B cell (primary cell): ENCODE measurements around the gene CDKN2C. TPM values are rescaled to one million over a fixed set of nuclear protein-coding genes. Genes with fewer than 3 reads are reported as not detected.
"Not testable (repeated sequence)": the region's sequence is repeated elsewhere in the genome, so short reads cannot be mapped to it uniquely, and the experiment has no call there.

Source experiments
- ATAC-seq: fragments of 200-7000 bp; cut with Tn5 transposase; one replicate; pipeline ENCODE4 v1.10.0; 2021; ENCODE audit warnings: low read depth, mild to moderate bottlenecking, moderate number of reproducible peaks, moderate library complexity
- CTCF ChIA-PET: fragments of 350-600 bp; sonication (Branson Sonifier 250); formaldehyde crosslinking; loops from one replicate; lab custom pipeline; 2021; ENCODE audit warnings: antibody characterized with exemption, inconsistent platforms; lab: Charles Lee
- POLR2A ChIA-PET: fragments of 350-600 bp; sonication (Branson Sonifier 250); formaldehyde crosslinking; loops from one replicate; lab custom pipeline; 2021; ENCODE audit warnings: antibody characterized with exemption; lab: Charles Lee
- DNase-seq: peaks from one replicate; pipeline ENCODE4 v3.0.0; 2013
- H2AFZ ChIP-seq: 2 replicates; pipeline ENCODE4 v1.6.1; 2012; ENCODE audit warnings: mild to moderate bottlenecking, low read depth, low read length; ENCODE audit not compliant: insufficient read depth, poor library complexity, severe bottlenecking
- H3K27ac ChIP-seq, 2 donors: 1 replicate in 1 of 2; 2 replicates in 1 of 2; pipeline ENCODE4 v1.5.1; 2012 to 2013; ENCODE audit warnings: low read length in 2 of 2, mild to moderate bottlenecking in 2 of 2, moderate library complexity in 1 of 2
- H3K27me3 ChIP-seq, 4 experiments: fragments of 200-600 bp in 1 of 4; sonication (generic) in 1 of 4; replicated peaks in 1 of 4; 1 replicate in 2 of 4; 2 replicates in 2 of 4; pipeline versions ENCODE4 v1.6.1 to v1.7.0; 2013 to 2016; ENCODE audit warnings: low read length in 3 of 4, mild to moderate bottlenecking in 2 of 4, mixed read lengths in 1 of 4, moderate library complexity in 1 of 4; ENCODE audit not compliant: insufficient read depth in 4 of 4, control insufficient read depth in 3 of 4; ENCODE audit errors: control extremely low read depth in 1 of 4
- H3K36me3 ChIP-seq, 2 experiments: replicated peaks in 1 of 2; 1 replicate in 1 of 2; 2 replicates in 1 of 2; pipeline versions ENCODE4 v1.6.1 to v1.7.1; 2013; ENCODE audit warnings: low read length in 1 of 2; ENCODE audit not compliant: insufficient read depth in 2 of 2, control insufficient read depth in 1 of 2; ENCODE audit errors: control extremely low read depth in 1 of 2, extremely low read depth in 1 of 2
- H3K4me1 ChIP-seq, 2 donors: fragments of 200-600 bp in 1 of 2; sonication (generic) in 1 of 2; 1 replicate in 1 of 2; 2 replicates in 1 of 2; pipeline versions ENCODE4 v1.5.1 to v1.6.1; 2013 to 2017; ENCODE audit warnings: low read length in 2 of 2; ENCODE audit not compliant: control insufficient read depth in 2 of 2, insufficient read depth in 2 of 2
- H3K4me2 ChIP-seq: replicated peaks from 2 replicates; pipeline ENCODE3; 2012; ENCODE audit warnings: mild to moderate bottlenecking, low read depth, low read length; ENCODE audit not compliant: poor library complexity, severe bottlenecking
- H3K4me3 ChIP-seq, 5 experiments: fragments of 200-600 bp in 1 of 5; sonication (generic) in 1 of 5; 1 replicate in 3 of 5; 2 replicates in 2 of 5; pipeline versions ENCODE4 v1.5.1 to v1.7.0; 2011 to 2016; ENCODE audit warnings: low read length in 4 of 5, mild to moderate bottlenecking in 4 of 5, low read depth in 2 of 5, control low read depth in 1 of 5, moderate library complexity in 1 of 5; ENCODE audit not compliant: insufficient read depth in 1 of 5; ENCODE audit errors: control extremely low read depth in 1 of 5, extremely low read depth in 1 of 5
- H3K79me2 ChIP-seq: fragments of 200-600 bp; sonication (generic); one replicate; pipeline ENCODE4 v1.6.0; 2016; ENCODE audit warnings: low read length; ENCODE audit not compliant: control insufficient read depth, insufficient read depth
- H3K9ac ChIP-seq: fragments of 200-600 bp; sonication (generic); 2 replicates; pipeline ENCODE4 v1.6.1; 2017; ENCODE audit warnings: mild to moderate bottlenecking, low read length, moderate library complexity
- H3K9me3 ChIP-seq, 3 donors: one replicate each; pipeline versions ENCODE4 v1.6.1 to v1.7.1; 2013; ENCODE audit warnings: low read length in 2 of 3; ENCODE audit not compliant: control insufficient read depth in 2 of 3, insufficient read depth in 1 of 3; ENCODE audit errors: control extremely low read depth in 1 of 3
- H4K20me1 ChIP-seq: 2 replicates; pipeline ENCODE4 v1.6.0; 2012; ENCODE audit warnings: mild to moderate bottlenecking, low read length; ENCODE audit not compliant: insufficient read depth, control insufficient read depth, poor library complexity, severe bottlenecking
- H3K27ac Mint-ChIP-seq: one replicate; pipeline ENCODE4 v1.8.0; 2021; ENCODE audit warnings: mixed read lengths
- H3K27me3 Mint-ChIP-seq: one replicate; pipeline ENCODE4 v1.8.0; 2021; ENCODE audit warnings: mixed read lengths
- H3K4me1 Mint-ChIP-seq: one replicate; pipeline ENCODE4 v1.8.0; 2021; ENCODE audit warnings: mixed read lengths
- H3K4me3 Mint-ChIP-seq: one replicate; pipeline ENCODE4 v1.8.0; 2021; ENCODE audit warnings: mixed read lengths
- H3K9me3 Mint-ChIP-seq: one replicate; pipeline ENCODE4 v1.8.0; 2022; ENCODE audit warnings: mixed read lengths; ENCODE audit not compliant: insufficient read depth
- EZH2 ChIP-seq: IDR thresholded peaks from 2 replicates; pipeline ENCODE4 v1.6.1; 2012; ENCODE audit warnings: borderline replicate concordance, low read depth, mild to moderate bottlenecking, moderate library complexity, low read length; ENCODE audit not compliant: insufficient read depth, poor library complexity, severe bottlenecking
- WGBS: methylation state at CpG from one replicate; pipeline ENCODE4 v1.1.5; 2013; ENCODE audit warnings: missing lambda C conversion rate; ENCODE audit not compliant: insufficient coverage; 5-methylcytosine and 5-hydroxymethylcytosine counted together
- intact Hi-C: fragments of 100-400 bp; cut with micrococcal nuclease; formaldehyde crosslinking; loops from one replicate; pipeline ENCODE4 v1.10.0; 2022
- polyA plus RNA-seq: library from polyadenylated mRNA; depleted of rRNA; stranded (reverse); fragments of >200 nt; gene quantifications from 2 replicates; pipeline ENCODE4 v1.2.3, GENCODE V29; 2012
- total RNA-seq, 2 donors: library from RNA; stranded (reverse); fragments of 120-200 nt in 1 of 2; gene quantifications; 1 replicate in 1 of 2; 2 replicates in 1 of 2; pipeline versions ENCODE4 v1.2.3 to v1.2.4, GENCODE V29; 2013 to 2022
- TF ChIP-seq, protein P1 (sequence below): fragments of 200-600 bp; IDR thresholded peaks from one replicate; pipeline ENCODE4 v1.8.0; 2022; ENCODE audit warnings: antibody characterized with exemption, mild to moderate bottlenecking

The CDKN2C gene
- total and polyA plus RNA-seq, 2 donors (not counting 1 experiment from before 2014, with no cell fraction given), result 1.5 to 1.7 TPM

DNA sequence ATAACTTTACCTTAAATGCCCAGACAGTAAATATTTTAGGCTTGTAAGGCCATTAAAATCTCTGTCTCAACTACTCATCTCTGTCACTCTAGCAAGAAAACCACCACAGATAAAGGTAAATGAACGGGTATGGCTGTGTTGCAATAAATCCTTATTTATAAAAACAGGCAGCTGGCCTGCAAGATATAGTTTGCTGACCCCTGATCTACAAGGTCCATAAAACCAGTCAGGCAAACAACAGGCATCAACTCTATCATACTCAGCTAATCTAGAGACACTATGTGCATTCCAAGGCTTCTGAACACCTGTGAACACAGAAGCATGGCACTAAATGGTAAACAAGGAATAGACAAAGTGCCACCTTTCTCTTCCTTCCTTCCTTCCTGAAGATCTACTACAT lies 19.6 kb upstream of the CDKN2C start:
- H3K27ac ChIP-seq, result no peak overlapping the region
- no peak for ATAC-seq
- Mint-ChIP-seq H3K27me3 (no peaks in the 10 kb centered on the region), H3K9me3 (no peaks in the 10 kb centered on the region), H3K4me3 (no peak overlapping the region), H3K4me1 (peaks cover 40% of the 10 kb centered on the region), H3K27ac (no peak overlapping the region)
- H3K4me2 ChIP-seq, result no peak overlapping the region
- H3K27me3 ChIP-seq, result no peaks in the 10 kb centered on the region
- no peak overlapping the region for H3K4me3 ChIP-seq
- peaks cover 84% of the 10 kb centered on the region for H3K79me2 ChIP-seq
- H2AFZ ChIP-seq, result no peak overlapping the region
- peaks cover 54% of the 10 kb centered on the region for H4K20me1 ChIP-seq
- no peaks in the 10 kb centered on the region for H3K9me3 ChIP-seq
- no CpG with 5 or more reads among the region's 1 CpG for WGBS
- intact Hi-C loops, result no loop called here
- DNase-seq, result no peak
- no peaks in the 10 kb centered on the region for H3K36me3 ChIP-seq
- TF ChIP-seq EZH2, result no peak
- TF ChIP-seq, protein P1, sequence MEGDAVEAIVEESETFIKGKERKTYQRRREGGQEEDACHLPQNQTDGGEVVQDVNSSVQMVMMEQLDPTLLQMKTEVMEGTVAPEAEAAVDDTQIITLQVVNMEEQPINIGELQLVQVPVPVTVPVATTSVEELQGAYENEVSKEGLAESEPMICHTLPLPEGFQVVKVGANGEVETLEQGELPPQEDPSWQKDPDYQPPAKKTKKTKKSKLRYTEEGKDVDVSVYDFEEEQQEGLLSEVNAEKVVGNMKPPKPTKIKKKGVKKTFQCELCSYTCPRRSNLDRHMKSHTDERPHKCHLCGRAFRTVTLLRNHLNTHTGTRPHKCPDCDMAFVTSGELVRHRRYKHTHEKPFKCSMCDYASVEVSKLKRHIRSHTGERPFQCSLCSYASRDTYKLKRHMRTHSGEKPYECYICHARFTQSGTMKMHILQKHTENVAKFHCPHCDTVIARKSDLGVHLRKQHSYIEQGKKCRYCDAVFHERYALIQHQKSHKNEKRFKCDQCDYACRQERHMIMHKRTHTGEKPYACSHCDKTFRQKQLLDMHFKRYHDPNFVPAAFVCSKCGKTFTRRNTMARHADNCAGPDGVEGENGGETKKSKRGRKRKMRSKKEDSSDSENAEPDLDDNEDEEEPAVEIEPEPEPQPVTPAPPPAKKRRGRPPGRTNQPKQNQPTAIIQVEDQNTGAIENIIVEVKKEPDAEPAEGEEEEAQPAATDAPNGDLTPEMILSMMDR, result no peak
- no peak overlapping the region for H3K9ac ChIP-seq
- ChIA-PET POLR2A (no interaction called here), CTCF (no interaction called here)
- peaks cover under 1 to 3% of the 10 kb centered on the region in 2 donors for H3K4me1 ChIP-seq

DNA sequence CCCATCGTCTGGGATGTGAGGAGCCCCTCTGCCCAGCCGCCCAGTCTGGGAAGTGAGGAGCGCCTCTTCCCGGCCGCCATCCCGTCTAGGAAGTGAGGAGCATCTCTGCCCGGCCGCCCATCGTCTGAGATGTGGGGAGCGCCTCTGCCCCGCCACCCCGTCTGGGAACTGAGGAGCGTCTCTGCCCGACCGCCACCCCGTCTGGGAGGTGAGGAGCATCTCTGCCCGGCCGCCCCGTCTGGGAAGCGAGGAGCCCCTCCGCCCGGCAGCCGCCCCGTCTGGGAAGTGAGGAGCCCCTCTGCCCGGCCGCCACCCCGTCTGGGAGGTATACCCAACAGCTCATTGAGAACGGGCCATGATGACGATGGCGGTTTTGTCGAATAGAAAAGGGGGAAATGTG lies 17.5 kb upstream of the CDKN2C start:
- H3K9me3 Mint-ChIP-seq, H3K4me1 ChIP-seq, H2AFZ ChIP-seq, ATAC-seq, H3K4me3 Mint-ChIP-seq, H3K27ac Mint-ChIP-seq, H3K4me2 ChIP-seq, H3K27me3 Mint-ChIP-seq, H3K27ac ChIP-seq, H3K9me3 ChIP-seq, H3K9ac ChIP-seq, intact Hi-C loops, POLR2A ChIA-PET, DNase-seq, CTCF ChIA-PET, H3K27me3 ChIP-seq, H3K4me3 ChIP-seq, H3K36me3 ChIP-seq: not testable (repeated sequence)
- H3K4me1 Mint-ChIP-seq, result peaks cover 31% of the 10 kb centered on the region
- Histone ChIP-seq H4K20me1 (peaks cover 35% of the 10 kb centered on the region), H3K79me2 (peaks cover 74% of the 10 kb centered on the region)
- whole genome bisulfite sequencing, result 88% methylated on average over 17 of the region's 31 CpGs
